Pancreas (tissue), 10 donors: ENCODE measurements around the gene RAB40C. TPM values are rescaled to one million over a fixed set of nuclear protein-coding genes. Genes with fewer than 3 reads are reported as not detected.

Source experiments
- ATAC-seq, 4 donors: fragments of 200-7000 bp; cut with Tn5 transposase; one replicate each; pipeline versions ENCODE4 v1.8.0 to v1.9.1; 2020; ENCODE audit warnings: mild to moderate bottlenecking in 4 of 4, moderate library complexity in 4 of 4
- DNase-seq, 6 donors: peaks; one replicate each; pipeline ENCODE4 v3.0.0-alpha.2; 2020
- FAIRE-seq: peaks from 2 replicates; lab custom pipeline; 2012; peaks lifted over from hg19 to GRCh38; lab: Jason Lieb, UNC
- H3K27ac ChIP-seq, 4 donors: fragments of 200-600 bp; sonication (generic); 1 replicate in 3 of 4; 2 replicates in 1 of 4; pipeline versions ENCODE4 v1.5.0 to v1.8.0; 2020
- H3K27me3 ChIP-seq, 4 donors: fragments of 200-600 bp; one replicate each; pipeline ENCODE4 v1.8.0; 2021
- H3K36me3 ChIP-seq, 3 donors: fragments of 200-600 bp; sonication (generic) in 1 of 3; one replicate each; pipeline versions ENCODE4 v1.5.0 to v1.8.0; 2020 to 2021
- H3K4me1 ChIP-seq, 3 donors: fragments of 200-600 bp; one replicate each; pipeline ENCODE4 v1.8.0; 2021
- H3K4me3 ChIP-seq, 4 donors: fragments of 200-600 bp; sonication (generic) in 2 of 4; one replicate each; pipeline versions ENCODE4 v1.5.0 to v1.8.0; 2020 to 2021
- H3K9me3 ChIP-seq, 4 donors: fragments of 200-600 bp; one replicate each; pipeline ENCODE4 v1.8.0; 2021
- WGBS, 2 donors: extraction: QIAGEN DNeasy Blood & Tissue Kit; methylation state at CpG; one replicate each; pipeline ENCODE4 v1.1.7; 2013; 5-methylcytosine and 5-hydroxymethylcytosine counted together
- intact Hi-C, 3 donors: fragments of 100-400 bp; cut with DNase I; formaldehyde crosslinking; loops; one replicate each; pipeline versions ENCODE4 v1.11.1 to v1.14.2; 2022
- polyA plus RNA-seq, 2 donors: library from polyadenylated mRNA; stranded (reverse); fragments of 200-250 nt; gene quantifications; one replicate each; pipeline ENCODE4 v1.2.3, GENCODE V29; 2013
- total RNA-seq, 6 donors: library from RNA; stranded (reverse); fragmentation: NEBNext Ultra II Directional in 4 of 6; extraction: Animal tissue kit (Norgen Biotek cat#: 25700) in 4 of 6; gene quantifications; one replicate each; pipeline versions ENCODE4 v1.2.1 to v1.2.4, GENCODE V29; 2021 to 2023
- TF ChIP-seq, protein P1 (sequence below), 4 donors: fragments of 200-600 bp; sonication (generic) in 3 of 4; IDR thresholded peaks; one replicate each; pipeline versions ENCODE4 v1.5.0 to v1.8.0; 2021; ENCODE audit warnings: antibody characterized with exemption in 4 of 4
- donor health status: healthy with polysubstance abuse.
- donor health status: DM: no; HTN: no; CAD: no; lungs with moderate emphysema.
- donor health status: DM: no; HTN: no; CAD: no.
- donor health status: control.
- donor health status: control.
- donor health status: Bipolar disorder and iron deficiency.
- donor health status: DM: yes; HTN: yes; CAD: no.
- donor health status: DM: no; HTN: no; CAD: no.
- donor health status: DM: no; HTN: no; CAD: no.
- donor health status: DM: yes; HTN: yes; CAD: no.

Gene RAB40C
- total and polyA plus RNA-seq, 8 donors, result 19.4 to 71.4 (median 33.8) TPM

DNA sequence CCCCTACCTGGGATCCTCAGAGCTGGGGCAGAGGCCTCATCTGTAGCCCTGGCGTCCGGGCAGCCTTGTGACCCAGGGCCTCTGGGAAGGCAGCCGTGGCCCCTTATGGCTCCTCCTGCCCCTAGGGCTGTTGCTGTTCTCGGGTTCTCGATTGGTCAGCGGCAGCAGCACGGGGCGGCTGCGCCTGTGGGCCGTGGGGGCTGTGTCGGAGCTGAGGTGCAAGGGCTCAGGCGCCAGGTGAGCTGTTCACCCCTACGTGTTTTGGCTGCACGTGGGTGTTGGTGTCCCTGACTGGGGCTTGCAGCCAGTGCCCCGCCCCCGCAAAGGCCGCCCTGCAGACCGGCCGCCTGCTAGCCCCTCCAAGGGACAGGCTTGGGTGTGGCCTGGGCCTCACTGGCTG is 72.2 kb downstream of the RAB40C start:
- 90 to 94% methylated on average over 19 of the region's 19 CpGs for WGBS, 2 donors
- H3K36me3 ChIP-seq, result no peaks in the 10 kb centered on the region
- no peaks in the 10 kb centered on the region for H3K27me3 ChIP-seq
- no peaks in the 10 kb centered on the region for H3K9me3 ChIP-seq
- no peak overlapping the region for H3K27ac ChIP-seq
- TF ChIP-seq, protein P1, sequence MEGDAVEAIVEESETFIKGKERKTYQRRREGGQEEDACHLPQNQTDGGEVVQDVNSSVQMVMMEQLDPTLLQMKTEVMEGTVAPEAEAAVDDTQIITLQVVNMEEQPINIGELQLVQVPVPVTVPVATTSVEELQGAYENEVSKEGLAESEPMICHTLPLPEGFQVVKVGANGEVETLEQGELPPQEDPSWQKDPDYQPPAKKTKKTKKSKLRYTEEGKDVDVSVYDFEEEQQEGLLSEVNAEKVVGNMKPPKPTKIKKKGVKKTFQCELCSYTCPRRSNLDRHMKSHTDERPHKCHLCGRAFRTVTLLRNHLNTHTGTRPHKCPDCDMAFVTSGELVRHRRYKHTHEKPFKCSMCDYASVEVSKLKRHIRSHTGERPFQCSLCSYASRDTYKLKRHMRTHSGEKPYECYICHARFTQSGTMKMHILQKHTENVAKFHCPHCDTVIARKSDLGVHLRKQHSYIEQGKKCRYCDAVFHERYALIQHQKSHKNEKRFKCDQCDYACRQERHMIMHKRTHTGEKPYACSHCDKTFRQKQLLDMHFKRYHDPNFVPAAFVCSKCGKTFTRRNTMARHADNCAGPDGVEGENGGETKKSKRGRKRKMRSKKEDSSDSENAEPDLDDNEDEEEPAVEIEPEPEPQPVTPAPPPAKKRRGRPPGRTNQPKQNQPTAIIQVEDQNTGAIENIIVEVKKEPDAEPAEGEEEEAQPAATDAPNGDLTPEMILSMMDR (IDR thresholded peaks at IDR 0.05), result no peak
- FAIRE-seq (no peak), ATAC-seq (no peak), DNase-seq (peak in 1 of 6 donors; percentile 82)
- peaks cover 5 to 7% (median 5%) of the 10 kb centered on the region in 3 donors for H3K4me1 ChIP-seq
- intact Hi-C loops, result loop anchor here in 1 of 3 donors (5.0 kb wide), 1 partner anchor 85 kb away; no protein-coding TSS in a partner anchor
- no peak overlapping the region for H3K4me3 ChIP-seq

DNA sequence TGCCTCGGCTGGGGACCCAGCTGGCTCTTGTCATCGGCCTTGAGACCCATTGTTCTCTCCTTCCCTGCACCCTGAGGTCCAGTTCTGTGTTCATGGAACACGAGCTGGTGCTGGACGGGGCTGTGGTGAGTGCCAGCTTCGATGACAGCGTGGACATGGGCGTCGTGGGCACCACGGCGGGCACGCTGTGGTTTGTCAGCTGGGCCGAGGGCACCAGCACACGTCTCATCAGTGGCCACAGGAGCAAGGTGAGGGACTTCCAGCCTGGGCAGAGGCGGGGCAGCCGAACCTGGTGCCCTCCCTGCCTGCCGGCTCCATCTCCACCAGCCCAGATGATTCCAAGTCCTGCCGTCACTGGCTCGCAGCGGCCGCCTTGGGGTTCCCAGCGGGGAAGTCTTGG is 72.7 kb downstream of the RAB40C start:
- WGBS, 2 donors, result 90 to 92% methylated on average over 20 to 21 of the region's 21 CpGs
- ATAC-seq (no peak), DNase-seq (no peak), FAIRE-seq (no peak)
- intact Hi-C loops, result loop anchor here in 1 of 3 donors (5.0 kb wide), 1 partner anchor 85 kb away; no protein-coding TSS in a partner anchor
- Histone ChIP-seq H3K9me3 (no peaks in the 10 kb centered on the region), H3K27ac (no peak overlapping the region), H3K36me3 (no peaks in the 10 kb centered on the region), H3K27me3 (no peaks in the 10 kb centered on the region), H3K4me3 (no peak overlapping the region), H3K4me1 (peaks cover 6 to 8% (median 7%) of the 10 kb centered on the region in 3 donors)
- TF ChIP-seq, protein P1 (IDR thresholded peaks at IDR 0.05), result no peak

DNA sequence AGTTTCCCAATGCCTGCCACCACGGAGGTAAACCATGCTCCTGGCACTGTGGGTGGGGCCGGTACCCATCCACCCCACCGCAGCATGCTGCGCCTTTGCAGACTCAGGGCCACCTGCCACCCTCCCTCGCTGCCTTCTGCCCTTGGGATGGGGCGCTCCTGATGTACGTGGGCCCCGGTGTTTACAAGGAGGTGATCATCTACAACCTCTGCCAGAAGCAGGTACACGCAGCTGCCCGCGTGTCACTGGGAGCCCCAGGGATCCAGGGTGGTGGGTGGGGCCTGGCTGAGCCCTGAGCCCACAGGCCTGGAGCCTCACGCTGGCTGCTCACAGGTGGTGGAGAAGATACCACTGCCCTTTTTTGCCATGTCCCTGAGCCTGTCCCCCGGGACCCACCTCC is 76.7 kb downstream of the RAB40C start:
- H3K4me1 ChIP-seq, result peaks cover under 1 to 10% (median 7%) of the 10 kb centered on the region in 3 donors
- intact Hi-C loops, result no loop called here
- H3K4me3 ChIP-seq, result no peak overlapping the region
- 88 to 96% methylated on average over 13 of the region's 13 CpGs for WGBS, 2 donors
- ATAC-seq, result no peak
- TF ChIP-seq, protein P1 (IDR thresholded peaks at IDR 0.05), result no peak
- H3K36me3 ChIP-seq, result peaks cover 6 to 20% (median 18%) of the 10 kb centered on the region in 3 donors
- no peak for DNase-seq
- FAIRE-seq, result no peak
- H3K9me3 ChIP-seq, result no peaks in the 10 kb centered on the region
- no peaks in the 10 kb centered on the region for H3K27me3 ChIP-seq
- no peak overlapping the region for H3K27ac ChIP-seq

DNA sequence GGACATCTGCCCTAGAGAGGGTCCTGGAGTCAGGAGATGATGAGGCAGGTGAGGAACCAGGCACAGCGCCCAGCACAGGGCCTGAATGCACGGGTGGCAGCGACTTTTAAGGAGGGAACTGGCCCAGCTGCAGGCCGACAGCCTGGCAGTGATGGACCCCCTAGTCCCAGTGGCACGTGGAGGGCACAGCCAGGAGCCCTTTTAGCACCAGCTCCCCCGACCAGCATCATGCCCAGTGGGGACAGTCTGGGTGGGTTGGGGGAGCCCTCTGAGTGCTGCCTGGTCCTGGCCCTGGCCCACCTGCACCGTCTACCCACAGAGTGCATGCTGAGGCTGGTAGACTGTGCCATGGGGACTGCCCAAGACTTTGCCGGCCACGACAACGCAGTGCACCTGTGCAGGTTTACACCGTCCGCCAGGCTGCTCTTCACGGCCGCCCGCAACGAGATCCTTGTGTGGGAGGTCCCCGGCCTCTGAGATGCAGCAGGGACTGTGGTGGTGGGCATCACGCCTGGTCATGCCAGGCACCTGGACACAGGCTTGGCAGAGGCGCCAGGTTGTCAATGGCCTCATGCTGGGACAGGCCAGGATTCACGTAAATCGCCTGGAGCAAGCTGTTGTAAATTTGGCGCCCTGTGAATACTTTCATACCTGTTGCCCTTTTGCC is 77.4 kb downstream of the RAB40C start:
- FAIRE-seq, result no peak
- H3K4me1 ChIP-seq, result peaks cover 0 to 10% (median 7%) of the 10 kb centered on the region in 3 donors
- H3K9me3 ChIP-seq, result no peaks in the 10 kb centered on the region
- peak overlapping the region in 2 of 4 donors; percentile 62 to 65 for H3K27ac ChIP-seq
- TF ChIP-seq, protein P1 (IDR thresholded peaks at IDR 0.05), result no peak
- no peak for ATAC-seq
- peaks cover 6 to 25% (median 21%) of the 10 kb centered on the region in 3 donors for H3K36me3 ChIP-seq
- WGBS, 2 donors, result 67 to 72% methylated on average over 22 of the region's 22 CpGs
- peak overlapping the region in 1 of 4 donors; percentile 98 for H3K4me3 ChIP-seq
- no peaks in the 10 kb centered on the region for H3K27me3 ChIP-seq
- DNase-seq, result peak in 1 of 6 donors; percentile 84
- intact Hi-C loops, result no loop called here
